Dermis blood vessel endothelial cell (primary cell): ENCODE data around the gene SSH2. TPM values are rescaled to one million over a fixed set of nuclear protein-coding genes. Genes with fewer than 3 reads are reported as not detected.

Experiments
- DNase-seq: peaks from one replicate; pipeline ENCODE4 v3.0.0; 2010
- total RNA-seq: library from RNA; depleted of rRNA; stranded (reverse); fragments of >200 nt; gene quantifications from 2 replicates; pipeline ENCODE4 v1.2.3, GENCODE V29; 2014

Gene SSH2
- total RNA-seq, 1 donor from 2014 or later = 20.4 TPM

GRCh38 chr17:29603109-29603674, 326.8 kb downstream of the SSH2 start:
- DNase-seq = no peak

- no peak for DNase-seq
These were observed 332.5 kb downstream of the SSH2 start for GRCh38 chr17:29597361-29598172.

DNA sequence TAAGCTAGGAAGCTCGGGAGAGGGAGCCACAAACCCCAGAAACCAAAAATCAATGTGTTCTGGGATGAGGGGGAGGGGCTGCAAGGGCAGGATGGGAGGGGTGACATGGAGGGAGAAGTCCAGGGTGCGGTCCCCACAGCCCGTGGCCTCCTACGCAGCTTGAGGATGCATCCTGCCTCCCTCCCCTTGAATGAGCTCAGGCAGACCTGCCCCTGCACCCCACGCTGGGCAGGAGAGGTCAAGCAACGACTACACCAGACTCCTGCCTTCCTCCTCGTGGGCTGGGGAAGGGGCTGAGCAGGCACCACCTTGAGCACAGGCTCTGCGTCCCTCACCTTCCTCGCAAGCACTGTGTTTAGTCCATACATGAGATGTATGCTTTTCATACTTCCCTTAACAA, 333.2 kb downstream of the SSH2 start:
- no peak for DNase-seq

- DNase-seq = no peak
These were observed 333.9 kb downstream of the SSH2 start for GRCh38 chr17:29595943-29596774.

GRCh38 chr17:29595107-29595942, 334.7 kb downstream of the SSH2 start:
- DNase-seq = peak; percentile 49

DNA sequence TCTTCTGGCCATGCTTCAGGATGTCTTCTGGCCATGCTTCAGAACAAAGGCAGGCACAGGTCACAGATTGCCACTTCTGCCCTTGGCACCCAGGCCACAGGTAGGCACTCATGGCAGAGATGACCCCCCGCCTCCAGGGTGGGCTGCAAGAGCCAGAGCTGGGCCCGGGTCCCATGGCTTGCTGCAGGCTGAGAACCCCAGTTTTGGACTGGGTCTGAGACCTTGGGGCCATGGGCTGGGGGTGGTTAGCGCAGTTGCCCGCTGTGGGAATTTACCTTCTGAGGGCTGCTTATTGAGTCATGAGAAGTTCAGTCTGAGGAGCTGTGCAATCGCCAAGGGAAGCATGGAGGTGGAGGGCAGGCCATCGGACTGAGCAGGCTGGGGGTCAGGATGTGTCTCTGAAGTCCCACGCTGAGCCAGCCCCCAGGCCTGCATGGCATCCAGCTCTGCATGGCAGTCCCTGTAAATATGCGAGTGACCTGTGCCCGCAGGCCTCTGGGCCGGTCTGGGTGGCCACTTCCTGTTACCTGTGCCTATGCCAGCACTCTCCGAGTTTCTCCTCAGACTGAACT, 335.4 kb downstream of the SSH2 start:
- no peak for DNase-seq

DNA sequence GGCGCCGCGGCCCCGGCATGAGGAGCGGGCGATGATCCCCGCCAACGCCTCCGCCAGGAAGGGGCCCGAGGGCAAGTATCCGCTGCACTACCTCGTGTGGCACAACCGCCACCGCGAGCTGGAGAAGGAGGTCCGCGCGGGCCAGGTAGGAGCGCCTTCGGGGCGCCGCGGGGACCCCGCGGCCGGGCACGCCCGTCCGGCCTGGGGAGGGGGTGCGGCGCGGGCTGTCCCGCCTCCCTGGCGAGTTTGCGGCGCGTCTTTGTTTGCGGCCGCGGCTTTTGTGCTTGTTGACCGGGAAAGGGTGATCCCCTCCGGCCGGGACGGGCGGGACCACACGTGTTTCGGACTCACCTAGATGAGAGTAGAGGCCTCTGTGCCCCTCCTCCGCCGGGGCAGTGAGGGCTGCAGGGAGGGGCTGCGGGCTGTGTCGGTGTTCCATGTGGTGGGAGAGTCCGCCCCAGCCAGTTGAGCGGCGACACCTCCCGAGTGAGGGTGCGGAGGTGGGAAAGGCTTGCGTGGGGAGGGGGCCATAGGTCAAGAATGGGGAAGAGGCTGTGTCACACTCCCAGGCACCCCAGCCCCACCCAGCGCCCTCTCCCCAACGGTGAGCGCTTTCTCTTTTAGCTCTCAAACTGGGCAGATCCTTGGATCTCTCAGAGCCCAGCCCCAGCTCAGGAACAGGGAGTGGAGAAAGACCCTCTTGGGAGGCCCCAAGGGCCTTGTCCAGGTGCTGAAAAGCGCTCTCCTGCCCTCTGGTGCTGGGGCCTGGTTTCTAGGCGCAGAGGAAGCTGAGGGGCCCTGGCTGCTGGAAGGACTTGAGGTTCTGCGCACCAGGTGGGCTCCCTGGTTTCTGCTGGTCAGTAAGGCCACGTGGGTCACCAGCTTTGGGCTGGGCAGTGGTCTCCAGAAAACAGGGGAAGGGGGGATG, 336.2 kb downstream of the SSH2 start:
- DNase-seq = peak; percentile 51

DNA sequence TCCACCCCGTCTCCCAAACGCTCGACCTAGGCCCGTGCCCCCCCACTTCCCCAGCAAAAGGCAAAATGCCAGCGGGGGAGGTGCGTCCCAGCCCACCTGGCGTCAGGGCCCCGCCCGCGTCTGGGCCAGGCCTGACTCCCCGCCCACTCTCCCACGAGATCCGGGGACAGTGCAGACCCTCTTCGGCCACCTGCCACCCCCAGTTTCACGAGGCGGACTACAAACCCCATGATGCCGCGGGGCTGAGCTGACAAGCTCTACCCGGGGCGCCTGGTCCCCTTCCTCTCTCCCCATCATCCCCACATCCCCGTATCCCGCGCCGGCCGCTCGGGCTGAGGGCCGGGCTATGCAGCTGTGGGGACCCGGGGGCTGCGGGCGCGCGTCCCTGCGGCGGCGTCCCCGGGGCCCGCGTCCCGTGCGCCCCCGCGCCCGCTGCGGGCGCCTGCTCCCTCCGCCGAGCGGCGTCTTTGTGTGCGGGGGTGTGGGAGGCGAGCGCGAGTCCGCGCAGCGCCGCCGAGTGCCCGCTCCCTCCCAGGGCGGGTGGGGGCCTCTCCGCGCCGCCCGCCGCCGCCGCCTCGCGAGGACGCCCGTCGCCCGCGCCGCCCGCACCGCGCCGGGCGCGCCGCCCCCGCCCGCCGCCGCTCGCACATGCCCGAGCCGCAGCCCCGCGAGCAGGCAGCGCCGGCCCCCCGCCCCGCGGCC, 337.0 kb downstream of the SSH2 start, which contains the start of gene ANKRD13B:
ANKRD13B (plus strand) TSS at position 283 of the 702 bp plus-strand sequence. CDS start 490 bp downstream, outside the sequence.
- peak; percentile 48 for DNase-seq

GRCh38 chr17:29591737-29592608, 338.1 kb downstream of the SSH2 start:
- peak; percentile 92 for DNase-seq

DNA sequence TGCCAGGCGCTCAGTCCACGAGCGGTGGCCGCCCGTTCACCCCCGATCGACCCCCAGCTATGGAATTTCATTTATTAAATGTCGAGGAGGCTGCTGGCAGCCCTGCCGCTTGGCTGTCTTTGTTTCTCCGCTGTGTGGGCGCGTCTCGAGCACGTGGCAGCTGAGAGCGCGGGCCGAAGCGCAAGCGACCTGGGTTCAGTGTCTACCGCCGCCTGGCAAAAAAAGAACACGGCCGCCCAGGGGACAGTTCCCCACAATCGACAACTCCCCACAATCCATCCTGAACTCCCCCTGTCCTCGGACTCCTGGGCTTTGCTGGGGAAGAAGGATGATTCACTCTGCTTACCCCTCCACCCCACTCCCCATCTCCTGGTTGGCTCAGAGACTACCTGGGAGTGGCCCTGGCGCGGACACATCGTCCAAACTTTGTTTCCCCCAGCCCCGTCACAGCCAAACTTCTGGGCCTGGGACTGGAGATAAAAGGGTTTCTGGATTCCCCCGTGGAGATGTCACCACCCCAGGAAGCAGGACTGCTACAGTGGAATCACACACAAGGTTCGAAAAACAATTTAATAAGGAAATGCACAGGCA, 338.8 kb downstream of the SSH2 start:
- DNase-seq = peak; percentile 65

- DNase-seq = peak; percentile 37
These were observed 339.4 kb downstream of the SSH2 start for GRCh38 chr17:29590411-29591145.

- DNase-seq = peak; percentile 87
These were observed 340.3 kb downstream of the SSH2 start, which contains the start of gene GIT1 for GRCh38 chr17:29589524-29590410. Gene GIT1 (minus strand): TSS chr17:29589648. CDS start chr17:29589378, 270 bp downstream.

- DNase-seq = peak; percentile 44
These were observed 341.2 kb downstream of the SSH2 start for GRCh38 chr17:29588562-29589411.

GRCh38 chr17:29588017-29588561, 341.9 kb downstream of the SSH2 start:
- peak; percentile 40 for DNase-seq

DNA sequence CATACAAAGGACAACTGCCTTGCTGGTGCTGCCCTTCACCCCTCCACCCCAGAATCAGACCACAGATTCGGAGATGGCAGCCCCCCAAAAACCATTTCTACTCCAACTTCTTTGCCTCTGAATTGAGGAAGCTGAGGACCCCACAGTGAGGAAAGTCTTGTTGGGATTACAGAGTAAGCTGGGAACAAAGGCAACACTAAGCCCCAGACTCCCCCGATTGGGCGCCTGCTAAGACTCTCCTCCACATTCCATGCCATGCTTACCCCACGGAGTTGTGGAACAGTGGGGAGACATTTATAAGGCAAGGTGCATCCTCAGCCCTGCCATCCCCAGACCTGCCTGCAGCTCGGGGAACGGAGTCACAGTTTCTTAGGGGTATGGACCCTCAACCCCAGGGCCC, 342.4 kb downstream of the SSH2 start:
- no peak for DNase-seq
